ENCODE results near the gene STARD13.

GRCh38 chr13:33110386-33110712 is 175.2 kb downstream of the STARD13 start:
- TF ChIP-seq CTCF (IDR thresholded peaks at IDR 0.05 in 2 of 3, conservative IDR thresholded peaks at IDR 0.05 in 1 of 3; ENCODE audit: borderline replicate concordance in 1 of 3, insufficient read depth in 1 of 3, low read depth in 2 of 3, low read length in 2 of 3) = no peak
- no peak for TF ChIP-seq POLR2A (IDR thresholded peaks at IDR 0.05; ENCODE audit: borderline replicate concordance, extremely low read depth, insufficient read depth, insufficient read length)
- TF ChIP-seq EZH2 (IDR thresholded peaks at IDR 0.05) = no peak
- no peak for TF ChIP-seq SP1 (IDR thresholded peaks at IDR 0.05; ENCODE audit: low read depth)
- TF ChIP-seq POLR2AphosphoS5 (IDR thresholded peaks at IDR 0.05; ENCODE audit: low read depth, low read length) = no peak
